Keratinocyte (primary cell): ENCODE results near the gene BANP. TPM values are rescaled to one million over a fixed set of nuclear protein-coding genes. Genes with fewer than 3 reads are reported as not detected.
"Not testable (repeated sequence)": the region's sequence is repeated elsewhere in the genome, so short reads cannot be mapped to it uniquely, and the experiment has no call there.

Experiments
- DNase-seq: peaks from one replicate; pipeline ENCODE4 v3.0.0-alpha.2; 2011; ENCODE audit warnings: low read depth, missing footprints, low spot score
- FAIRE-seq: peaks from 2 replicates; lab custom pipeline; 2011; peaks lifted over from hg19 to GRCh38; lab: Jason Lieb, UNC
- H2AFZ ChIP-seq: 2 replicates; pipeline ENCODE4 v1.6.0; 2012; ENCODE audit warnings: low read length, control low read depth, inconsistent platforms; ENCODE audit not compliant: control insufficient read depth
- H3K27ac ChIP-seq: 2 replicates; pipeline ENCODE4 v1.5.1; 2011; ENCODE audit warnings: low read length; ENCODE audit not compliant: control insufficient read depth, insufficient read depth
- H3K27me3 ChIP-seq: 3 replicates; pipeline ENCODE4 v1.6.0; 2011; ENCODE audit warnings: low read length; ENCODE audit not compliant: control insufficient read depth, insufficient read depth; ENCODE audit errors: extremely low read depth
- H3K36me3 ChIP-seq, 2 experiments: 2 replicates in 1 of 2; 3 replicates in 1 of 2; pipeline ENCODE4 v1.5.1; 2011; ENCODE audit warnings: low read length in 2 of 2, mild to moderate bottlenecking in 1 of 2; ENCODE audit not compliant: control insufficient read depth in 2 of 2, insufficient read depth in 2 of 2; ENCODE audit errors: extremely low read depth in 1 of 2
- H3K4me1 ChIP-seq: 3 replicates; pipeline ENCODE4 v1.5.1; 2011; ENCODE audit warnings: low read length; ENCODE audit not compliant: control insufficient read depth, insufficient read depth; ENCODE audit errors: extremely low read depth
- H3K4me2 ChIP-seq: 3 replicates; pipeline ENCODE4 v1.6.0; 2011; ENCODE audit warnings: low read depth, low read length; ENCODE audit not compliant: control insufficient read depth, insufficient read depth; ENCODE audit errors: extremely low read depth
- H3K4me3 ChIP-seq, 3 experiments: fragments of 200-600 bp in 1 of 3; sonication (generic) in 1 of 3; 2 replicates in 2 of 3; 3 replicates in 1 of 3; pipeline ENCODE4 v1.5.1; 2011 to 2016; ENCODE audit warnings: low read length in 3 of 3, mild to moderate bottlenecking in 3 of 3, control low read depth in 2 of 3, inconsistent platforms in 1 of 3, low read depth in 1 of 3, mixed read lengths in 1 of 3, mixed run types in 1 of 3, moderate library complexity in 1 of 3; ENCODE audit not compliant: control insufficient read depth in 2 of 3, insufficient read depth in 2 of 3; ENCODE audit errors: extremely low read depth in 1 of 3
- H3K79me2 ChIP-seq: 2 replicates; pipeline ENCODE4 v1.6.0; 2012; ENCODE audit warnings: low read length; ENCODE audit not compliant: control insufficient read depth, insufficient read depth
- H3K9ac ChIP-seq: 3 replicates; pipeline ENCODE4 v1.6.0; 2011; ENCODE audit warnings: low read length; ENCODE audit not compliant: control insufficient read depth, insufficient read depth; ENCODE audit errors: extremely low read depth
- H3K9me1 ChIP-seq: 3 replicates; pipeline ENCODE4 v1.6.0; 2011; ENCODE audit warnings: low read length; ENCODE audit not compliant: control insufficient read depth, insufficient read depth; ENCODE audit errors: extremely low read depth
- H3K9me3 ChIP-seq: 2 replicates; pipeline ENCODE4 v1.5.1; 2012; ENCODE audit warnings: low read depth, low read length; ENCODE audit not compliant: control insufficient read depth
- H4K20me1 ChIP-seq: 3 replicates; pipeline ENCODE4 v1.6.0; 2011; ENCODE audit warnings: low read length; ENCODE audit not compliant: control insufficient read depth, insufficient read depth; ENCODE audit errors: extremely low read depth
- EZH2 ChIP-seq: IDR thresholded peaks from one replicate; pipeline ENCODE4 v1.6.1; 2012; ENCODE audit warnings: inconsistent platforms, mild to moderate bottlenecking, low read length, moderate library complexity
- dilution Hi-C: fragments of 300-500 bp; cut with MboI; formaldehyde crosslinking; loops from one replicate; pipeline ENCODE4 v1.7.0; 2020; ENCODE audit warnings: low sequenced_read_pairs; ENCODE audit not compliant: extremely low pct_ligation_motif_present
- polyA plus RNA-seq, 5 experiments: library from polyadenylated mRNA; depleted of rRNA in 3 of 5; stranded (reverse) in 3 of 5; stranded (forward) in 1 of 5; unstranded in 1 of 5; fragments of >200 nt; gene quantifications; 1 replicate in 1 of 5; 2 replicates in 3 of 5; 3 replicates in 1 of 5; pipeline versions ENCODE4 v1.2.1 to v1.2.3, GENCODE V29; 2011 to 2012; ENCODE audit warnings: missing spikeins in 2 of 5, low read depth in 1 of 5, low replicate concordance in 1 of 5
- TF ChIP-seq, protein P1 (sequence below), 3 experiments: IDR thresholded peaks in 1 of 3; conservative IDR thresholded peaks in 1 of 3; optimal IDR thresholded peaks in 1 of 3; 2 replicates in 2 of 3; 3 replicates in 1 of 3; pipeline versions ENCODE3 to v1.5.1; 2011; ENCODE audit warnings: low read length in 3 of 3, mild to moderate bottlenecking in 3 of 3, moderate library complexity in 2 of 3, control low read depth in 1 of 3, inconsistent platforms in 1 of 3; ENCODE audit not compliant: insufficient read depth in 2 of 3; ENCODE audit errors: extremely low read depth in 1 of 3

The BANP gene
- polyA plus RNA-seq, 1 donor (not counting 4 experiments of a cell fraction or from before 2014, with no cell fraction given) = 10.8 TPM

DNA sequence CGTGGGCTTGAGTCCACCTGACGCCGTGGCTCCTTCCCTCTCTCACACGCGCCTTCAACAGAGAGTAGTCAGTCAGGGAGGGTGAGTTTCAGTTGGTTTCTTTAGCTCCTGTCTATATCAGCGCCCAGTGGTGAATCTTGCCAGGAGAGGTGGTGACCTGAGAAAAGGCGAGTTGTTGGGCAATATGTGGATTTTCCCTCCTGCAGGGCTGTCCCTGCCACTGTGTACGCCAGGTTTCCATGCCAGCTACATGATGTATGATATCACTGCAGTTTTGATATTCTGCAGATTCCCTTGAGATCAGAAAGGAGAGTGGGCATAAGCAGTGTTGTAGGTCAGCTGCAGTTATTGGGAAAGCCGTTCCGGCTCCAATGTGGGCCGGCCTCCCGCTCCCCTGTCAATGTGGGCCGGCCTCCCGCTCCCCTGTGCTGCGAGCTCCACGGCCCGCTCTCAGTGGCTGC lies 31.4 kb downstream of the BANP start:
- Histone ChIP-seq H3K9ac (no peak overlapping the region), H3K27ac (no peak overlapping the region), H4K20me1 (no peaks in the 10 kb centered on the region), H3K9me3 (no peaks in the 10 kb centered on the region), H3K79me2 (peaks cover 3% of the 10 kb centered on the region), H3K4me2 (no peak overlapping the region), H3K4me3 (no peak overlapping the region), H2AFZ (no peak overlapping the region), H3K27me3 (no peaks in the 10 kb centered on the region), H3K4me1 (no peaks in the 10 kb centered on the region), H3K36me3 (peaks cover 7 to 9% of the 10 kb centered on the region in 2 experiments), H3K9me1 (no peaks in the 10 kb centered on the region)
- TF ChIP-seq EZH2 = no peak
- TF ChIP-seq, protein P1, sequence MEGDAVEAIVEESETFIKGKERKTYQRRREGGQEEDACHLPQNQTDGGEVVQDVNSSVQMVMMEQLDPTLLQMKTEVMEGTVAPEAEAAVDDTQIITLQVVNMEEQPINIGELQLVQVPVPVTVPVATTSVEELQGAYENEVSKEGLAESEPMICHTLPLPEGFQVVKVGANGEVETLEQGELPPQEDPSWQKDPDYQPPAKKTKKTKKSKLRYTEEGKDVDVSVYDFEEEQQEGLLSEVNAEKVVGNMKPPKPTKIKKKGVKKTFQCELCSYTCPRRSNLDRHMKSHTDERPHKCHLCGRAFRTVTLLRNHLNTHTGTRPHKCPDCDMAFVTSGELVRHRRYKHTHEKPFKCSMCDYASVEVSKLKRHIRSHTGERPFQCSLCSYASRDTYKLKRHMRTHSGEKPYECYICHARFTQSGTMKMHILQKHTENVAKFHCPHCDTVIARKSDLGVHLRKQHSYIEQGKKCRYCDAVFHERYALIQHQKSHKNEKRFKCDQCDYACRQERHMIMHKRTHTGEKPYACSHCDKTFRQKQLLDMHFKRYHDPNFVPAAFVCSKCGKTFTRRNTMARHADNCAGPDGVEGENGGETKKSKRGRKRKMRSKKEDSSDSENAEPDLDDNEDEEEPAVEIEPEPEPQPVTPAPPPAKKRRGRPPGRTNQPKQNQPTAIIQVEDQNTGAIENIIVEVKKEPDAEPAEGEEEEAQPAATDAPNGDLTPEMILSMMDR (optimal IDR thresholded peaks at IDR 0.05 in 1 of 3, IDR thresholded peaks at IDR 0.05 in 1 of 3, conservative IDR thresholded peaks at IDR 0.05 in 1 of 3; ENCODE audit: extremely low read depth in 1 of 3, insufficient read depth in 2 of 3, low read length in 3 of 3) = no peak
- DNase-seq = no peak
- no peak for FAIRE-seq
- dilution Hi-C loops = no loop called here

DNA sequence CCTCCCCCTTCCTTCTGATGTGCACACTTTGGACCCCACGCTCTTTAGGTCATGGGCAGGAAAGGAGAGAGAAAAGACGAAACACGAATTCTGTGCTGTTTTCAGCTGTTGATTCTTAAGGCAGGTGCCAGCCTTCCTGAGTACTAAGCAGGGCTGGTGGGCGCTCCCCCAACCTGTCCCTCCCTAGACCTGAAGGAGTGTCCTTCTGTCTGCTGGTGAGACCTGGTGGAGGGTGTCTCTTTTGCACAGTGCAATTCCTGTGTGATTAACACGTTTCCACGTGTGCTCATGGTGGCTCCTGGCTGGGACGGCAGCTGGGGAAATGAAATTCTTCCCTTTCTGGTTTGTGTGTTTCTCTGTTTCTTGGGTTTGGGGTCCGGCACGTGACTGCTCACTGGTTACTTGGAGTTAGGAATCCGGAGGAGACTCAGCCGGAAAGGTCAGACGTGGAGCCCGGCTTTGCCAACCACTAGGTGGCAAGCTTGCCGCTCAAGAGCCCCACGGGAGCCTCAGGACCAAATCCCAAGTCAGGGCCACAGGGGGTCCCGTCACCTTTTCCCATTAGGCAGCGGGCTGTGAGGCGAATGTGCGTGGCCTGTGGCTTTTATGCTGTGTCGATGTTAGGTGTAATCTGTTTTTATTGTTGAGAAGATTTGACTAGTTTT lies 32.0 kb downstream of the BANP start:
- H4K20me1 ChIP-seq, H3K27ac ChIP-seq, H3K4me1 ChIP-seq, dilution Hi-C loops, H3K79me2 ChIP-seq, H3K9me3 ChIP-seq, H3K4me3 ChIP-seq, H3K9me1 ChIP-seq, H3K27me3 ChIP-seq, H3K9ac ChIP-seq, DNase-seq, H2AFZ ChIP-seq, H3K4me2 ChIP-seq, FAIRE-seq, H3K36me3 ChIP-seq: not testable (repeated sequence)
- TF ChIP-seq, protein P1 (optimal IDR thresholded peaks at IDR 0.05 in 1 of 3, IDR thresholded peaks at IDR 0.05 in 1 of 3, conservative IDR thresholded peaks at IDR 0.05 in 1 of 3; ENCODE audit: extremely low read depth in 1 of 3, insufficient read depth in 2 of 3, low read length in 3 of 3) = peak in 2 of 3 experiments; percentile 34 to 53

DNA sequence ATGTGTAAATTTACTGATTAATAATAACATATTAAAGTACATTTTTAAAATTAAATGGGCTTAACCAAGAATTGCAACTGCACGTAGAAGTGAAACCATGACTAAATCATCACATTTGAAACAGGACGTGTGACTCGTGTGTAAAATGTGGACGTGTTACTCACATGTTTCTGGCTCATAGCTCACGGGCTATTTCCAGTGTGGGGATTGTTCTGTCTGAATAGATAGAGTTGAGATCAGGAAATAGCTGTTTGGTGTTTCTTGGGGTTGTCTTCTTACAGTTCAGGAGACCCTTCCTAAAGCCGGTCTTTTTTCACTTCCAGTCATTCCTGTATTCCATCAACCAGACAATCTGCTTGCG lies 32.5 kb downstream of the BANP start:
- DNase-seq, H4K20me1 ChIP-seq, H3K36me3 ChIP-seq, H3K9me3 ChIP-seq, H3K4me3 ChIP-seq, H3K9ac ChIP-seq, H3K4me1 ChIP-seq, H3K9me1 ChIP-seq, H3K4me2 ChIP-seq, H2AFZ ChIP-seq, FAIRE-seq, H3K27ac ChIP-seq, H3K27me3 ChIP-seq, H3K79me2 ChIP-seq, dilution Hi-C loops: not testable (repeated sequence)

DNA sequence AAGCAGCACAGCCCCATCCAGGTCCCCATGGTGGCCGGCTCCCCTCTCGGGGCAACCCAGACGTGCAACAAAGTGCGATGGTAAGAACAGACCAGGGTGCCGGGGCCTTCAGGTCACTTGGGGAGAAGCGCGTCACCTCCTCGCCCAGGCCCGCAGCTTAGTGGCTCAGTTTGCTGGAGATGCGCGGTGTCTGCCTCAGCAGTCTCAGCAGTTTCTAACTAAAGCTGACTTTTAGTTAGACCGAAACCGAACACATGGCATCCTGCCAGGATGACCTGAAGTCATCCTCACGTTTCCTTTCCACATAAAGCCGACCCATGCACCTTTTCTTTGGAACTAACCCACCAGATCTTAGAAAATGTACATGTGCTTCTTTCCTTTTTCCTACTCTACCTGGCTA lies 32.9 kb downstream of the BANP start:
- H3K27ac ChIP-seq, H3K9me1 ChIP-seq, H3K27me3 ChIP-seq, H3K9me3 ChIP-seq, dilution Hi-C loops, H3K4me2 ChIP-seq, H3K36me3 ChIP-seq, DNase-seq, H4K20me1 ChIP-seq, FAIRE-seq, H2AFZ ChIP-seq, H3K4me3 ChIP-seq, H3K4me1 ChIP-seq, H3K9ac ChIP-seq, H3K79me2 ChIP-seq: not testable (repeated sequence)
